Measurements from ENCODE around the gene YAE1.

The YAE1 gene

DNA sequence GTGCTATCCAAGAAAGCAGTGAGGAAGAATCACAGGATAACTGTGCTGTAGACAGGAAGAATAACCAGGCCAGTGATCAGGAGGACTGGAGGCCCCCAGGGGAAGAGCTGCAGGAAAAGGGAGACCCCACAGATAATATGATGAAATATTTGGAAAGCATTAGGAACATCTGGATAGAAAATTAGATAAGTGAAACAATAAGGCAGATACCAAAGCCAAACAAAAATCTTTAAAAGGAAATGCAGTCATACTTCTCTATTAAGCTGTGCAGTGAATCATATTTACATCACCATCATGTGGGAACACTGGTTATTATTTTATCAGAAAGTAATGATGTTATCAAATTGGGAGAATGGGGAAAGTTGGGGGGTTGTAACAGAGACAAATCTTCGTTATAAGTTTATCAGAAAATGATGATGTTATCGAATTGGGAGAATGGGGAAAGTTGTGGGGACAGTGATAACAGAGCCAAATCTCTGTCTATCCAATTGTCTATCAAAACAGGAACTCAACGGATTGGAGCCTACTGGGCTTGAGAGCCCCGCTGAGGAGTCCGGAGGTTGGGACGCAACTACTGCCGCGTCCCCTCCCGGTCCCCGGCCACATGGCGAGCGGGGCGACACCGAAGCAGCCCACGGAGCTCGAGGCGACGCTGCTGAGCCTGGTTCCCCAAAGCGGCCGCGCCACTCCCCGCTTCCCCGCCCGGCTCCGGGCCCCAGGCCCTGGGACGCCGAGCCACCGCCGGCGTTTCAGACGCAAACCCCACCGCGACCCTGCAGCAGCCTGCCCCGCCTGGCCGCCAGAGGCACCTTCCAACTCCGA, 43.1 kb downstream of the YAE1 start:
- DNase-seq: peak; percentile 22

DNA sequence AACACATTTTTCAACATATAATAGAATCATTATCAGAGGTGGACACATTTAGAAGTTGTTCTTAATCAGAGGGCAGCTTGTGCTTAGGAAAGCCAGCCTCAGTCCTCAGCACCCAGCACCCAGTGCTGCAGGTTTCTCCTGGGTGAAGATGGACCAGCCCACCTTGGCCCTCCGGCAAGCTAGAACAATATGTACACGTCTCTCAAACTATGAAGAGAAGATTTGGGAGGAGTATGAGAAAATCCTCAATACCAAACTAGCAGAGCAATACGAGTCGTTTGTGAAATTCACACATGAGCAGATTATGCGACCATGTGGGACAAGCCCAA, 43.7 kb downstream of the YAE1 start:
- DNase-seq: no peak

DNA sequence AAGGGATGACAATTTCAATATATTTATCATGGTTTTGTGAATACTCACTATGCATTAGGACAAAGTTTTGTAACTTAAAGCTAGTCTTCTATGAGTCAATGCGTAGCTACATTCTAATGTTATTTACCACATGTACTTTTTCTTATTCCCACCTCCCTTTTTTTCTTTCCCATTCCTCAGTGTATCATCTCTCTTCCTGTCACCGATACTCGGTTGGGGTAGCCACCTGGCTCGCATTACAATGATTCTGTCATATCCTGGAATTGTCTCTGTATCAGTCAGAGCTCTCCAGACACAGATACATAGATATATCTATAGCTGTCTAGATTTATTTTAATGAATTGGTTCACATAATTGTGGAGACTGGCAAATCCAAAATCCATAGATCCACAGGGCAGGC, 47.4 kb downstream of the YAE1 start:
- no peak for DNase-seq

DNA sequence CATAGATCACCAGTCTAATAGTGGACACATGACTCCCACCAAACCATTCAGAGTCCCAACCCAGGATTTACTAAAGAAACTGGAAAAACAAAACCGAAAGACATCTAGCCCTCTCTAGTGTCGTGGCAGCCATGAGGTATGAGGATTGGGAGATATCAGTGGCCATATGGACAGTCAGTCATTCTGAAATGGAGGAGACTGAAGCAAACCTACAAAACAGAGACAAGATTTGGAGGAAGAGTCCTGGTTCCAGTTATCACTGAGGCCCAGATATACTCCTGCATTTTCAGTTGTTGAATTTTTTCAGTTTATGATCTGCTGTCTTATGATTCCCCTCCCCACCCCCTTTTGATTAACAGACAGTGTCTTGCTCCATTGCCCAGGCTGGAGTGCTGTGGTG, 48.1 kb downstream of the YAE1 start:
- DNase-seq: no peak

DNA sequence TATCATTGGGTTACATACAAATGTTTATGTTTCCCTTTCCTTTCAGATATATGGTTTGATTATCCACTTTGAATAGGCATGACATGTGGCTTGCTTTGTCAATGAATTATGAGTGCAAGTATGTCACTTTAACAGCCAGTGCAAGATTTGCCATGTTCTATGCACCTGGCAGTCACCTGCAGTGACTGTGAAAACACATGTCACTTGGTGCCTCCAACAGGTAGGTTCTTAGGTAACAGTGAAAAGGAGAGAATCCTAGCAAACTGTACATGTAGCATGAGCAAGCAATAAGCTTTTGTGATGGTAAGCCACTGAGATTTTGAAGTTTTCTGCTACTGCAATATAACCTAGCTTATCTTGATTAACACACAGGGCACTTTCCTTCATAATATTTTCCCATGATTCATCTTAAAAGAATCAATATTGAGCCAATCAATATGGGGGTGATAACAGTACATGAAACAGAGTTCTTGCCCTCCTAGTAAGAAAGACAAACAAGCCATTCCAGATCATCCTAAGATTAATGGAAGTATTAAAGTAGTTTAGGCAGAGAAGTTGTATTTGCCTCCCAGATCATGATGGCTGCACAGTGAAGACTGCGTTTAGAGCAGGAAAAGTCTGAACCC, 49.3 kb downstream of the YAE1 start:
- no peak for DNase-seq

DNA sequence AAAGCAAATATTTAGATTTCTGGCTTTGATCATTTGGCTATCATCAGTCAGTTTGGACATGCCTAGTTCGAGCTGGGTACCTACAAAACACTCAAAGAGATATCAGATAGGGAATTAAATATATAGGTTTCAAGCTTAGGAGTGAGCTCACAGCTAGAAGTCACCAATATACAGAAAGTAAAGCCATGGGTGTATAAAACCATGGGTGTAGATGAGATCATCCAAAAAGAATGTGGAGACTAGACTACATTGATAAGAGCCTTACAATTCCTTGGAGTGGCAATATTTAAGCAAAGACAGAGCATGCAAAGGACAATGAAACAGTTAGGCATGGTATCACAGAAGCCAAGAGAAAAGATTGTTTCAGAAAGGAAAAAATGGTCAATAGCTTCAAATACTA, 49.9 kb downstream of the YAE1 start:
- no peak for DNase-seq

DNA sequence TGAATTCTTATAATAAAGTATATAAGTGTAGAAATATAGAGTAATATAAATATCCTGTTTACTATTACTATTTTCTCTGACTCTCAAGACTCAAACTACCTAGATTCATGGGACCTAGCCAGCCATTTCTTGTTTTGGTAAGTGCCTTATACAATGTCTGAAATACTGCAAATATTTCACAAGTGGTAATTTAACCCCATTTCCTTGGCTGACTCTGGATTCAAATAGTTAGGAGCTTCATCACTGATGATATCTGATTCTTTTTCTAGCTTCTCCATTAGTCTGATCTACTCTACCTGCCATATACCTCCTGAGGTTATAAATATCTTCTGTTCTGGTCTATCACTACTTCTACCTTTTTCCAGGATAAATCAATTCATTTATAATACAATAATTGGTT, 50.8 kb downstream of the YAE1 start:
- no peak for DNase-seq

DNA sequence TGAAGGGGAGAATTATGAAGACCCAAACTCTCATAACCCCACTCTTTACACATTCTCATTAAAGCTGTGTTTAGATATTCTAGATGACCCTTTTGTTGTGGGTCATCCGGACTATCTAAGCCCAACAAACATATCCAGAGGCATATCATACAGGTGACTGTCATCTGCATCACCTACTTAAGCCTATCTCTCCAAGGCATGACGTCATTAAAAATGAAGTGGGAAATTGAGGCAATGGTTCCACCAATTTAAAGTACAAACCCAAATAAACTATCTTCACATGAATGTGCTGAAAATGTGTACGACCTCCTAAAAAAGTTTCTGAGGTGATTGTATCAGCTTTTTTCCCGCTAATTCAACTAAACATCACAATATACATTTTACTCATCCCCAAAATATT, 52.7 kb downstream of the YAE1 start:
- DNase-seq: no peak

DNA sequence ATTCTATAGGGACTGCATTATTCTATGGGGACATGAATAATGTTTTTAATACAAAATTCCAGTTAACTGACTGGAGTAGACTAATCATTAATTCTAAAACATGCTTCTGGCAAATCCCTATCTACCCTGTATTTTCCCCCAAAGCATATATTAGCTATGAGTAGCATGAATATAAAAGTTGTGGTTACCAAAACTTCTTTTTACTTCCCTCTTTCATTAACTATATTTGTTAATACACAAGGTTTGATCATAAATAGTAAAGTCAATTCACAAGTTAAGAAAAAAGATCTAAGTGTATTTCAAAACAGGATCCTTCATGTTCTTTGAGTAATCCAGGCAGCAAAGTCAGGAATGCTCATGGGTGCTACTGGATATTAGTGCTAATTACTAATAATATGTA, 54.3 kb downstream of the YAE1 start:
- no peak for DNase-seq

DNA sequence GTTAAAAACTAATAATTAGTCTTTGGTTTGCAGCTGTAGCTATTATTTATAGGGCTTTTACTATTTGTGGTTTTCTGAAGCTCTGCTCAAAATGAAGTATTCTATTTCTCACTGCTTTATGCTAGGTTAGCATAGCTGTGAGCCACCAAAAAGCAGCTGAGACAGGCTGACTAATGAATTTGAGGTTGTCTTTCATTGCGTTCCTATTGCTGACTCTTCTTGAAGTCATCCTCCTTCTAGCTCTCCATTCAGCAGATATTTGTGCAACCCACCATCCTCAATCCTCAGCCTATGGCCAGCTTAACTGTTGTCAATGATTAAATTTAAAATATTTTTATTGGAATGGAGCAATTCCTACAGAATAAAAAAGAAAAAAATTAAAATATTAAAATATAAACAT, 55.1 kb downstream of the YAE1 start:
- no peak for DNase-seq

DNA sequence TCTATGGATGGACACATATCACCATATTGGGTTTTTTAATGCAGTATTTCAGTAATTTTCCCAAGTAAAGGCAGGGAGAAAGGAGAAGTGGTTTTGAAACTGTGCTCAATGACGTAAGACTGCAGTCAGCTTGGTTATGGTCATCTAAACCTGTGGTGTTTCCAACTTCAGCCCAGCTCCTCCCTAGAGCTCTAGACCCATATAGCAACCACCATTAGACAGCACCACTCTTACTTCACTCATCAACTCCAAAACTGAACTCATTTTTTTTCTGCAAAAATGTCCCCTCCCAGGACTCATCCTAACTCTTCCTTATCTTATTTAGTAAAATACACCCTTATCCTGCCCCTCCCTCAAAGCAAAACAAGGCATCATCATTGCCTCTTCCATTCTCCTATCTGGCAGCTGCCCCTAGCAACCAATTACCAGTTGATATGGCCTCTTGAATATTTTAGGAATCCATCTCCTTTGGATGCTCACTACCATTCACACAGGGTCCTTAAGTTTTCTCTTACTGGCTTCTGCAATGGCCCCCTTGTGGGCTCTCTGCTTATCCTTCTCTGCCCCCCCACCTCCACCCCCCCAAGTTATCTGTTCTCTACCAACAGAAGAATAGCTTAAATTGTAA, 55.7 kb downstream of the YAE1 start:
- DNase-seq: no peak
